ENCODE data around the gene NOTCH1.

DNA sequence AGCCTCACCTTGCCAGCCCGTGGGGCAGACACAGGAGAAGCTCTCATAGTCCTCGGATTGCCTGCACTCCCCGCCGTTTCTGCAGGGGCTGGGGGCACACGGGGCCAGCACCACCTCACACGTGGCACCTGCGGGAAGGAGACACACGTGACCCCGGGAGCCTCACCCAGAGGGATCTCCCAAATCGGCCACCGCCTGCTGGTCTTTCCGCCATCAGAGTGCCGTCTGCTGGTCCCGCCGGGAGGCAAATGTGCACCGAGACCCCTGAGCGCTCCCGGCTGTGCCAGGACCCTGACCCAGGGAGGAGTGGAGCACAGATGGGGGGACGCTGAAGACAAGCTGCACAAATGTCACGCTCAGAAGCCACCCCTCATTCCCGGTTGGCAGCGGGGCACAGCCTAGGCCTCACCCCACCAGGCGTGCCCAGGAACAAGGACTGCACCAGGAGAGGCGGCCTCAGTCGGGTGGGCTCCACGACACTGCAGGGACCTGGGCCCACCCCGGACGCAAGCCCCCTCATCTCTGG is 34.6 kb downstream of the NOTCH1 start:
- TF ChIP-seq EZH2 (IDR thresholded peaks at IDR 0.05; ENCODE audit: borderline replicate concordance, low read depth, low read length, severe bottlenecking) = no peak
- TF ChIP-seq, protein P1, sequence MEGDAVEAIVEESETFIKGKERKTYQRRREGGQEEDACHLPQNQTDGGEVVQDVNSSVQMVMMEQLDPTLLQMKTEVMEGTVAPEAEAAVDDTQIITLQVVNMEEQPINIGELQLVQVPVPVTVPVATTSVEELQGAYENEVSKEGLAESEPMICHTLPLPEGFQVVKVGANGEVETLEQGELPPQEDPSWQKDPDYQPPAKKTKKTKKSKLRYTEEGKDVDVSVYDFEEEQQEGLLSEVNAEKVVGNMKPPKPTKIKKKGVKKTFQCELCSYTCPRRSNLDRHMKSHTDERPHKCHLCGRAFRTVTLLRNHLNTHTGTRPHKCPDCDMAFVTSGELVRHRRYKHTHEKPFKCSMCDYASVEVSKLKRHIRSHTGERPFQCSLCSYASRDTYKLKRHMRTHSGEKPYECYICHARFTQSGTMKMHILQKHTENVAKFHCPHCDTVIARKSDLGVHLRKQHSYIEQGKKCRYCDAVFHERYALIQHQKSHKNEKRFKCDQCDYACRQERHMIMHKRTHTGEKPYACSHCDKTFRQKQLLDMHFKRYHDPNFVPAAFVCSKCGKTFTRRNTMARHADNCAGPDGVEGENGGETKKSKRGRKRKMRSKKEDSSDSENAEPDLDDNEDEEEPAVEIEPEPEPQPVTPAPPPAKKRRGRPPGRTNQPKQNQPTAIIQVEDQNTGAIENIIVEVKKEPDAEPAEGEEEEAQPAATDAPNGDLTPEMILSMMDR (IDR thresholded peaks at IDR 0.05; ENCODE audit: borderline replicate concordance, extremely low read depth, low read length, poor library complexity, severe bottlenecking) = no peak

Measured in DND-41 (cell line).